ENCODE data around the gene ANGPTL4. TPM values are rescaled to one million over a fixed set of nuclear protein-coding genes. Genes with fewer than 3 reads are reported as not detected.

The ANGPTL4 gene
- total RNA-seq, result 10.7 TPM in 2 replicates

GRCh38 chr19:8363803-8364771, at the start of gene ANGPTL4:
ANGPTL4 (plus strand) TSS chr19:8364155; CDS start chr19:8364322, 167 bp downstream.

GRCh38 chr19:8321067-8321985, 42.6 kb upstream of the ANGPTL4 start, which contains the start of the genes NDUFA7 and RPS28:
NDUFA7 (minus strand) TSS chr19:8321375; CDS start chr19:8321358, 17 bp downstream.
RPS28 (plus strand) TSS chr19:8321496; CDS start chr19:8321531, 35 bp downstream.

GRCh38 chr19:8342684-8343482, 21.1 kb upstream of the ANGPTL4 start, which contains the start of gene KANK3:
KANK3 (minus strand) TSS chr19:8343262; CDS start chr19:8337828, 5,434 bp downstream.

GRCh38 chr19:8389891-8390616, 26.1 kb downstream of the ANGPTL4 start, which contains the start of gene RAB11B:
RAB11B (plus strand) TSS chr19:8390360; CDS start chr19:8390417, 57 bp downstream.

GRCh38 chr19:8412783-8413628, 49.1 kb downstream of the ANGPTL4 start, which contains the start of gene MARCHF2:
MARCHF2 (plus strand) TSS chr19:8413305; CDS start chr19:8421841, 8,536 bp downstream.

Other genes with a start within 250 kb of the ANGPTL4 start
- not detected in 2 replicates for gene FBN3, start 214.6 kb upstream of the ANGPTL4 start, total RNA-seq
- 5.5 and 8.3 TPM in 2 replicates for gene CERS4, start 154.8 kb upstream of the ANGPTL4 start, total RNA-seq
- 175 and 195 TPM in 2 replicates for gene CD320, start 55.8 kb upstream of the ANGPTL4 start, total RNA-seq
- gene NDUFA7, start 42.8 kb upstream of the ANGPTL4 start, total RNA-seq, result 67.2 and 68.6 TPM in 2 replicates
- gene RPS28, start 42.7 kb upstream of the ANGPTL4 start, total RNA-seq, result 392 and 426 TPM in 2 replicates
- gene KANK3, start 20.9 kb upstream of the ANGPTL4 start, total RNA-seq, result 33.0 and 40.5 TPM in 2 replicates
- 18.7 and 22.5 TPM in 2 replicates for gene RAB11B, start 26.2 kb downstream of the ANGPTL4 start, total RNA-seq
- 153 and 159 TPM in 2 replicates for gene MARCHF2, start 49.1 kb downstream of the ANGPTL4 start, total RNA-seq
- 101 and 103 TPM in 2 replicates for gene HNRNPM, start 80.8 kb downstream of the ANGPTL4 start, total RNA-seq
- gene PRAM1, start 138.5 kb downstream of the ANGPTL4 start, total RNA-seq, result not detected in 2 replicates
- 2.9 and 5.9 TPM in 2 replicates for gene ZNF414, start 150.0 kb downstream of the ANGPTL4 start, total RNA-seq
- 0.07 and 0.34 TPM in 2 replicates for gene MYO1F, start 213.3 kb downstream of the ANGPTL4 start, total RNA-seq
- 11.8 and 12.3 TPM in 2 replicates for gene ADAMTS10, start 246.6 kb downstream of the ANGPTL4 start, total RNA-seq